Measurements from ENCODE around the gene TXNRD2. TPM values are rescaled to one million over a fixed set of nuclear protein-coding genes. Genes with fewer than 3 reads are reported as not detected.
A peak's percentile ranks its signal among the peaks of the same experiment; 100 is the strongest.

The TXNRD2 gene
- total RNA-seq, 1 experiment from 2014 or later: 29.5 TPM

- ATAC-seq: no peak
- H3K4me1 ChIP-seq (ENCODE audit: control insufficient read depth, insufficient read depth, low read length): peaks cover 8% of the 10 kb centered on the region
- H3K36me3 ChIP-seq (ENCODE audit: control insufficient read depth, insufficient read depth, low read length): no peaks in the 10 kb centered on the region
- BruUV-seq (replicated peaks): no TSS peak
- ChIA-PET CTCF (interaction anchor here (0.5 kb wide), 1 partner anchor 18 kb away, joined by 3 read pairs; no protein-coding TSS in a partner anchor), POLR2A (no interaction called here)
- H3K27ac ChIP-seq (ENCODE audit: low read length): peak overlapping the region; percentile 44
- intact Hi-C loops (cut with micrococcal nuclease; ENCODE audit: unreplicated experiment): no loop called here
- no peaks in the 10 kb centered on the region for H3K27me3 ChIP-seq (ENCODE audit: control insufficient read depth, insufficient read depth, low read length)
- in situ Hi-C loops (cut with HindIII; ENCODE audit: low pct_unique_long_range_greater_than_20kb, low sequenced_read_pairs): no loop called here
- no peak overlapping the region for H3K4me3 ChIP-seq (ENCODE audit: low read depth in 2 of 2, low read length in 2 of 2)
- H3K9me3 ChIP-seq (ENCODE audit: control insufficient read depth, insufficient read depth, low read depth, low read length): no peaks in the 10 kb centered on the region
- no peak for DNase-seq (ENCODE audit: low read depth, low spot score)
- TF ChIP-seq REST (IDR thresholded peaks at IDR 0.05; ENCODE audit: insufficient read depth in 1 of 2, low read depth in 2 of 2, low read length in 1 of 2) (no peak), POLR2AphosphoS5 (IDR thresholded peaks at IDR 0.05; ENCODE audit: low read depth, low read length) (no peak), SIN3A (IDR thresholded peaks at IDR 0.05; ENCODE audit: borderline replicate concordance, insufficient read depth, low read depth, low read length) (no peak), TCF7L2 (IDR thresholded peaks at IDR 0.05; ENCODE audit: low read depth, low read length) (no peak), CTCF (IDR thresholded peaks at IDR 0.05) (no peak)
Measured at GRCh38 chr22:19868333-19868732, 73.3 kb downstream of the TXNRD2 start.

GRCh38 chr22:19867617-19868016 is 74.0 kb downstream of the TXNRD2 start:
- peaks cover under 1% of the 10 kb centered on the region for H3K4me1 ChIP-seq (ENCODE audit: control insufficient read depth, insufficient read depth, low read length)
- in situ Hi-C loops (cut with HindIII; ENCODE audit: low pct_unique_long_range_greater_than_20kb, low sequenced_read_pairs) (no loop called here), intact Hi-C loops (cut with micrococcal nuclease; ENCODE audit: unreplicated experiment) (no loop called here)
- POLR2A ChIA-PET: no interaction called here
- ATAC-seq: no peak
- no peaks in the 10 kb centered on the region for H3K36me3 ChIP-seq (ENCODE audit: control insufficient read depth, insufficient read depth, low read length)
- TF ChIP-seq SIN3A (IDR thresholded peaks at IDR 0.05; ENCODE audit: borderline replicate concordance, insufficient read depth, low read depth, low read length) (no peak), REST (IDR thresholded peaks at IDR 0.05; ENCODE audit: insufficient read depth in 1 of 2, low read depth in 2 of 2, low read length in 1 of 2) (no peak), CTCF (IDR thresholded peaks at IDR 0.05) (no peak), TCF7L2 (IDR thresholded peaks at IDR 0.05; ENCODE audit: low read depth, low read length) (no peak), POLR2AphosphoS5 (IDR thresholded peaks at IDR 0.05; ENCODE audit: low read depth, low read length) (no peak)
- DNase-seq (ENCODE audit: low read depth, low spot score): no peak
- no peaks in the 10 kb centered on the region for H3K27me3 ChIP-seq (ENCODE audit: control insufficient read depth, insufficient read depth, low read length)
- no peak overlapping the region for H3K4me3 ChIP-seq (ENCODE audit: low read depth in 2 of 2, low read length in 2 of 2)
- CTCF ChIA-PET: interaction anchor here (0.6 kb wide), 1 partner anchor 36 kb away, joined by 3 read pairs; no protein-coding TSS in a partner anchor
- BruUV-seq (replicated peaks): no TSS peak
- H3K9me3 ChIP-seq (ENCODE audit: control insufficient read depth, insufficient read depth, low read depth, low read length): no peaks in the 10 kb centered on the region
- peak overlapping the region; percentile 26; the same call in 1 of the 2 replicates for H3K27ac ChIP-seq (ENCODE audit: low read length)

All from Panc1 (cell line).